SK-N-MC (cell line): ENCODE measurements around the gene RASGRP1.

Experiments used
- EZH2 ChIP-seq: fragments of 200-600 bp; sonication (generic); IDR thresholded peaks from one replicate; pipeline ENCODE4 v1.6.1; 2017; ENCODE audit warnings: antibody characterized with exemption
- POLR2AphosphoS5 ChIP-seq: IDR thresholded peaks from 2 replicates; pipeline ENCODE4 v1.6.1; 2012; ENCODE audit warnings: mild to moderate bottlenecking, low read depth, low read length, borderline replicate concordance

GRCh38 chr15:38470816-38471215 lies 93.8 kb downstream of the RASGRP1 start:
- TF ChIP-seq POLR2AphosphoS5 (no peak), EZH2 (no peak)
